ENCODE measurements around the gene CCND2.

The CCND2 gene

DNA sequence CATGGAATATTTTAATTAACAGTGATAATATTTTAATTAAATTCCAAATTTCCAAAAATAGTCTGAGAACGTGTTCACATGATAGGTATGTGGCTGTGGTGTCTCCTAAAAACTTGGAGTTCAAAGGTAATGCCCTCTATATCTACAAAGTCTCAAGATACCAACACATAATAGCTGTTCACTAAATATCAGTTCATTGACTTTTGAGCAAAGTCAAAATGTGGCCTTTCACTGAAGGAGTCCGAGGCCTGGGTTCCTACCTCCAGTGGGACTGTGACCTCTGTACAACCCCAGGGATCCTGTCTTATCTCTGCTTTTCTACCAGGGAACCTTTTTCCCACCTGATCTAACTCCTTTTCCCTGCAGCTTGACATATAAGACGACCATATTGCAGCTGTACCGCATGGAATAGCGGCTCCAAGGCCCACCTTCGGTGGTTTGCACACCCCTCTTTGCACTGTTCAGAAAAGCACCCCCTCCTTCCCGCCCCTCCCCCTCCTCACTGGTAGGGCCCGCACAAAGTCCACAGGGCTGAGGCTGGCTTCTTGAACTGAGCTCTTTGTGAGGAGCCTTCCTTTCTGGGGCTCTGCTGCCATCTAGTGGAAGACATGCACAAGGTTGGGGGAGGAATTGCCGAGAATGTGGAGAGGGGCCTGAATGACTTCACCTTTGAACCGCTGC, 3.1 kb downstream of the CCND2 start:
- Histone ChIP-seq H3K4me1 (ENCODE audit: low read length) (peaks cover 60% of the 10 kb centered on the region), H3K4me3 (ENCODE audit: low read length) (peak overlapping the region; percentile 93), H3K9ac (ENCODE audit: low read length) (peak overlapping the region; percentile 99), H3K4me2 (ENCODE audit: low read length) (peak overlapping the region; percentile 92), H3K27me3 (ENCODE audit: low read depth, low read length) (no peaks in the 10 kb centered on the region), H3K36me3 (replicated peaks; ENCODE audit: low read depth, low read length) (peaks cover 78% of the 10 kb centered on the region), H3K27ac (ENCODE audit: low read length) (peak overlapping the region; percentile 86), H3K9me3 (ENCODE audit: insufficient read depth, low read length) (no peaks in the 10 kb centered on the region), H4K20me1 (ENCODE audit: insufficient read depth, low read length) (peaks cover 59% of the 10 kb centered on the region), H3K79me2 (ENCODE audit: low read length) (peaks cover 95% of the 10 kb centered on the region), H2AFZ (ENCODE audit: low read depth, low read length) (no peak overlapping the region)
- TF ChIP-seq EZH2phosphoT487 (IDR thresholded peaks at IDR 0.05; ENCODE audit: low read depth), result no peak
- TF ChIP-seq, protein P1, sequence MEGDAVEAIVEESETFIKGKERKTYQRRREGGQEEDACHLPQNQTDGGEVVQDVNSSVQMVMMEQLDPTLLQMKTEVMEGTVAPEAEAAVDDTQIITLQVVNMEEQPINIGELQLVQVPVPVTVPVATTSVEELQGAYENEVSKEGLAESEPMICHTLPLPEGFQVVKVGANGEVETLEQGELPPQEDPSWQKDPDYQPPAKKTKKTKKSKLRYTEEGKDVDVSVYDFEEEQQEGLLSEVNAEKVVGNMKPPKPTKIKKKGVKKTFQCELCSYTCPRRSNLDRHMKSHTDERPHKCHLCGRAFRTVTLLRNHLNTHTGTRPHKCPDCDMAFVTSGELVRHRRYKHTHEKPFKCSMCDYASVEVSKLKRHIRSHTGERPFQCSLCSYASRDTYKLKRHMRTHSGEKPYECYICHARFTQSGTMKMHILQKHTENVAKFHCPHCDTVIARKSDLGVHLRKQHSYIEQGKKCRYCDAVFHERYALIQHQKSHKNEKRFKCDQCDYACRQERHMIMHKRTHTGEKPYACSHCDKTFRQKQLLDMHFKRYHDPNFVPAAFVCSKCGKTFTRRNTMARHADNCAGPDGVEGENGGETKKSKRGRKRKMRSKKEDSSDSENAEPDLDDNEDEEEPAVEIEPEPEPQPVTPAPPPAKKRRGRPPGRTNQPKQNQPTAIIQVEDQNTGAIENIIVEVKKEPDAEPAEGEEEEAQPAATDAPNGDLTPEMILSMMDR (IDR thresholded peaks at IDR 0.05; ENCODE audit: low read depth, low read length), result peak; percentile 92

DNA sequence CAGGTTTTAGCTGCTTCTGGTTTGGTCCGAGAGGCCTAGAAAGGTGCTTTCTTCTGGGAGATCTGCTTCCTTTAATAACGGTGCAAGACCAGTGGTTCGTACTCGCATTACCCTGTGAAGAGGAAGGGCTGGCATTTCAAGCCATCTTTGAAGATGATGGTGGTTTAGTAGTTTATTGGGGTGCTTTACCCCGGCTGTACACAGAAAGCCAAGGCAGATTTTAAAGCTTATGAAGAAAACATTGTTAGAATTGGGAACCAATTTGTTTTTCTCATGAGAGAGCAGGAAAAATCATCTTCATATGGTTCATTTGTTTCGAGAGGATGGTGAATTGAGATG, 3.6 kb downstream of the CCND2 start:
- peak overlapping the region; percentile 92 for H3K4me2 ChIP-seq (ENCODE audit: low read length)
- H3K4me1 ChIP-seq (ENCODE audit: low read length), result peaks cover 63% of the 10 kb centered on the region
- TF ChIP-seq, protein P1 (IDR thresholded peaks at IDR 0.05; ENCODE audit: low read depth, low read length), result no peak; the same call in 1 of the 2 replicates
- TF ChIP-seq EZH2phosphoT487 (IDR thresholded peaks at IDR 0.05; ENCODE audit: low read depth), result no peak
- H3K36me3 ChIP-seq (replicated peaks; ENCODE audit: low read depth, low read length), result peaks cover 81% of the 10 kb centered on the region
- H3K27me3 ChIP-seq (ENCODE audit: low read depth, low read length), result no peaks in the 10 kb centered on the region
- H3K9me3 ChIP-seq (ENCODE audit: insufficient read depth, low read length), result no peaks in the 10 kb centered on the region
- peak overlapping the region; percentile 86 for H3K27ac ChIP-seq (ENCODE audit: low read length)
- peaks cover 100% of the 10 kb centered on the region for H3K79me2 ChIP-seq (ENCODE audit: low read length)
- peak overlapping the region; percentile 99 for H3K9ac ChIP-seq (ENCODE audit: low read length)
- no peak overlapping the region for H2AFZ ChIP-seq (ENCODE audit: low read depth, low read length)
- peaks cover 64% of the 10 kb centered on the region for H4K20me1 ChIP-seq (ENCODE audit: insufficient read depth, low read length)
- H3K4me3 ChIP-seq (ENCODE audit: low read length), result peak overlapping the region; percentile 93

GRCh38 chr12:4277857-4278256, 4.3 kb downstream of the CCND2 start:
- H3K27me3 ChIP-seq (ENCODE audit: low read depth, low read length), result no peaks in the 10 kb centered on the region
- H3K27ac ChIP-seq (ENCODE audit: low read length), result peak overlapping the region; percentile 86
- peak overlapping the region; percentile 92 for H3K4me2 ChIP-seq (ENCODE audit: low read length)

More at GRCh38 chr12:4277857-4278256, 4.3 kb downstream of the CCND2 start:
- H3K79me2 ChIP-seq (ENCODE audit: low read length), result peaks cover 100% of the 10 kb centered on the region
- peaks cover 88% of the 10 kb centered on the region for H3K36me3 ChIP-seq (replicated peaks; ENCODE audit: low read depth, low read length)
- no peaks in the 10 kb centered on the region for H3K9me3 ChIP-seq (ENCODE audit: insufficient read depth, low read length)
- peaks cover 71% of the 10 kb centered on the region for H4K20me1 ChIP-seq (ENCODE audit: insufficient read depth, low read length)
- no peak overlapping the region for H2AFZ ChIP-seq (ENCODE audit: low read depth, low read length)
- peak overlapping the region; percentile 99 for H3K9ac ChIP-seq (ENCODE audit: low read length)
- H3K4me1 ChIP-seq (ENCODE audit: low read length), result peaks cover 66% of the 10 kb centered on the region
- peak overlapping the region; percentile 93 for H3K4me3 ChIP-seq (ENCODE audit: low read length)
- TF ChIP-seq, protein P1 (IDR thresholded peaks at IDR 0.05; ENCODE audit: low read depth, low read length), result no peak
- no peak for TF ChIP-seq EZH2phosphoT487 (IDR thresholded peaks at IDR 0.05; ENCODE audit: low read depth)

Data from OCI-LY3 (cell line).